Breast epithelium (tissue), 3 donors: Measurements from ENCODE around the gene DAB1.

Source experiments
- POLR2A ChIP-seq: fragments of 450-650 bp; IDR thresholded peaks from one replicate; pipeline ENCODE4 v1.6.1; 2016; ENCODE audit warnings: antibody characterized with exemption, mild to moderate bottlenecking, moderate library complexity
- TF ChIP-seq, protein P1 (sequence below), 3 donors: fragments of 450-650 bp; IDR thresholded peaks; one replicate each; pipeline ENCODE4 v1.5.1; 2016 to 2017; ENCODE audit warnings: antibody characterized with exemption in 3 of 3, mild to moderate bottlenecking in 3 of 3, moderate library complexity in 3 of 3

DNA sequence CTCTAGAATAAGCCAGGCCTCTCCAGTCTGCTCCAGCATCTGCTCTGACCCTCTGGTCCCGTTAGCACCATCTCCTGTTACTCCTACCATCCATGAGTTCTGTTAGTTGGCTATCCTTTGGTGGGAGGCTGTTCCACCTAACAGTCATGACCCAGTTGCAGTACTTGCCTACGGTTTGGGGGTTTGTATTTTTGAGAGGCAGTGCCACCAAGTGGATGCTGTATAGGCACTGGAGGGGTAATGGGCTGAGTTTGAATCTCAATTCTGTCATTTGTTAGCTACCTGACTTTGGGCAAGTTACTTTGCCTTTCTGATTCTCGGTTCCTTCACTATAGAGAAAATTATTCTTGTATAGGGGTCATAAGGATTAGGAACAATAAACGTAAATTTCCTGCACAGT, 445.9 kb downstream of the DAB1 start:
- TF ChIP-seq, protein P1, sequence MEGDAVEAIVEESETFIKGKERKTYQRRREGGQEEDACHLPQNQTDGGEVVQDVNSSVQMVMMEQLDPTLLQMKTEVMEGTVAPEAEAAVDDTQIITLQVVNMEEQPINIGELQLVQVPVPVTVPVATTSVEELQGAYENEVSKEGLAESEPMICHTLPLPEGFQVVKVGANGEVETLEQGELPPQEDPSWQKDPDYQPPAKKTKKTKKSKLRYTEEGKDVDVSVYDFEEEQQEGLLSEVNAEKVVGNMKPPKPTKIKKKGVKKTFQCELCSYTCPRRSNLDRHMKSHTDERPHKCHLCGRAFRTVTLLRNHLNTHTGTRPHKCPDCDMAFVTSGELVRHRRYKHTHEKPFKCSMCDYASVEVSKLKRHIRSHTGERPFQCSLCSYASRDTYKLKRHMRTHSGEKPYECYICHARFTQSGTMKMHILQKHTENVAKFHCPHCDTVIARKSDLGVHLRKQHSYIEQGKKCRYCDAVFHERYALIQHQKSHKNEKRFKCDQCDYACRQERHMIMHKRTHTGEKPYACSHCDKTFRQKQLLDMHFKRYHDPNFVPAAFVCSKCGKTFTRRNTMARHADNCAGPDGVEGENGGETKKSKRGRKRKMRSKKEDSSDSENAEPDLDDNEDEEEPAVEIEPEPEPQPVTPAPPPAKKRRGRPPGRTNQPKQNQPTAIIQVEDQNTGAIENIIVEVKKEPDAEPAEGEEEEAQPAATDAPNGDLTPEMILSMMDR (IDR thresholded peaks at IDR 0.05), result no peak
- no peak for TF ChIP-seq POLR2A
